Esophagus muscularis mucosa (tissue), 4 donors: ENCODE measurements around the gene CADM3. TPM values are rescaled to one million over a fixed set of nuclear protein-coding genes. Genes with fewer than 3 reads are reported as not detected.

Experiments used
- DNase-seq: peaks from one replicate; pipeline ENCODE4 v3.0.0-alpha.2; 2017; ENCODE audit errors: extremely low spot score
- H3K27ac ChIP-seq, 4 donors: fragments of 200-600 bp; sonication (generic); replicated peaks in 1 of 4; 1 replicate in 3 of 4; 2 replicates in 1 of 4; pipeline ENCODE4 v1.5.1; 2016 to 2019; ENCODE audit warnings: mild to moderate bottlenecking in 1 of 4
- H3K27me3 ChIP-seq, 4 donors: fragments of 200-600 bp; sonication (generic); one replicate each; pipeline versions ENCODE4 v1.5.1 to v1.6.0; 2016 to 2019
- H3K36me3 ChIP-seq, 4 donors: fragments of 200-600 bp; sonication (generic); one replicate each; pipeline ENCODE4 v1.5.1; 2016 to 2019
- H3K4me1 ChIP-seq, 4 donors: fragments of 200-600 bp; sonication (generic); one replicate each; pipeline ENCODE4 v1.5.1; 2016 to 2019
- H3K4me3 ChIP-seq, 4 donors: fragments of 200-600 bp; sonication (generic); 1 replicate in 2 of 4; 2 replicates in 2 of 4; pipeline ENCODE4 v1.5.1; 2016 to 2019; ENCODE audit warnings: mild to moderate bottlenecking in 4 of 4, moderate library complexity in 1 of 4
- H3K9me3 ChIP-seq, 4 donors: fragments of 200-600 bp; sonication (generic); 1 replicate in 3 of 4; 2 replicates in 1 of 4; pipeline ENCODE4 v1.5.1; 2016 to 2019
- CTCF ChIP-seq, 3 experiments: fragments of 200-600 bp in 2 of 3; fragments of 450-650 bp in 1 of 3; sonication (generic) in 2 of 3; IDR thresholded peaks; one replicate each; pipeline ENCODE4 v1.5.1; 2017 to 2019; ENCODE audit warnings: antibody characterized with exemption in 3 of 3, mild to moderate bottlenecking in 2 of 3, moderate library complexity in 1 of 3
- EP300 ChIP-seq: sonication (generic); formaldehyde crosslinking; IDR thresholded peaks from one replicate; pipeline ENCODE4 v1.6.1; 2017; ENCODE audit warnings: antibody characterized with exemption
- POLR2A ChIP-seq: fragments of 450-650 bp; IDR thresholded peaks from one replicate; pipeline ENCODE4 v1.6.1; 2017; ENCODE audit warnings: antibody characterized with exemption, moderate library complexity, mild to moderate bottlenecking, low read depth
- POLR2AphosphoS5 ChIP-seq, 2 donors: sonication (generic); formaldehyde crosslinking; IDR thresholded peaks; one replicate each; pipeline ENCODE4 v1.6.1; 2017; ENCODE audit warnings: antibody characterized with exemption in 2 of 2
- WGBS: methylation state at CpG from one replicate; pipeline ENCODE4 v1.1.5; 2018; 5-methylcytosine and 5-hydroxymethylcytosine counted together
- intact Hi-C: fragments of 100-400 bp; cut with DNase I; formaldehyde crosslinking; loops from one replicate; pipeline ENCODE4 v1.15.1; 2023
- total RNA-seq, 4 donors: library from RNA; depleted of rRNA; stranded (reverse); fragments of >200 nt; gene quantifications; one replicate each; pipeline versions ENCODE4 v1.1.0 to v1.2.1, GENCODE V29; 2016

Gene CADM3
- total RNA-seq, 4 donors from 2014 or later = 10.8 to 24.7 (median 20.4) TPM

GRCh38 chr1:159177272-159177907 is 6.0 kb downstream of the CADM3 start:
- H3K27me3 ChIP-seq = peaks cover 0 to 35% (median 9%) of the 10 kb centered on the region in 4 donors
- intact Hi-C loops = no loop called here
- no peak overlapping the region for H3K4me3 ChIP-seq
- H3K36me3 ChIP-seq = no peaks in the 10 kb centered on the region
- H3K27ac ChIP-seq = no peak overlapping the region
- TF ChIP-seq POLR2AphosphoS5 (IDR thresholded peaks at IDR 0.05) (no peak), EP300 (no peak), CTCF (IDR thresholded peaks at IDR 0.05) (no peak), POLR2A (no peak)
- H3K9me3 ChIP-seq = no peaks in the 10 kb centered on the region
- WGBS = 8% methylated on average over 3 of the region's 3 CpGs
- DNase-seq = no peak
- peaks cover under 1 to 12% (median 10%) of the 10 kb centered on the region in 4 donors for H3K4me1 ChIP-seq

GRCh38 chr1:159179906-159180305 is 8.5 kb downstream of the CADM3 start:
- Histone ChIP-seq H3K9me3 (no peaks in the 10 kb centered on the region), H3K4me1 (no peaks in the 10 kb centered on the region), H3K4me3 (no peak overlapping the region), H3K27me3 (peaks cover 0 to 19% (median 0%) of the 10 kb centered on the region in 4 donors), H3K27ac (no peak overlapping the region), H3K36me3 (no peaks in the 10 kb centered on the region)
- peak; percentile 45 for DNase-seq
- TF ChIP-seq EP300 = no peak
- TF ChIP-seq CTCF (IDR thresholded peaks at IDR 0.05) = no peak
- TF ChIP-seq POLR2AphosphoS5 (IDR thresholded peaks at IDR 0.05) = no peak
- TF ChIP-seq POLR2A = no peak
- intact Hi-C loops = no loop called here

GRCh38 chr1:159180516-159180915 is 9.1 kb downstream of the CADM3 start:
- Histone ChIP-seq H3K36me3 (no peaks in the 10 kb centered on the region), H3K27ac (no peak overlapping the region), H3K9me3 (no peaks in the 10 kb centered on the region), H3K4me1 (no peaks in the 10 kb centered on the region), H3K27me3 (peaks cover 0 to 23% (median 0%) of the 10 kb centered on the region in 4 donors), H3K4me3 (no peak overlapping the region)
- peak; percentile 39 for DNase-seq
- 93% methylated on average over 2 of the region's 2 CpGs for WGBS
- no peak for TF ChIP-seq POLR2AphosphoS5 (IDR thresholded peaks at IDR 0.05)
- TF ChIP-seq CTCF (IDR thresholded peaks at IDR 0.05) = no peak
- TF ChIP-seq POLR2A = no peak
- TF ChIP-seq EP300 = no peak
- intact Hi-C loops = no loop called here

GRCh38 chr1:159181328-159182024 is 10.1 kb downstream of the CADM3 start:
- Histone ChIP-seq H3K27ac (no peak overlapping the region), H3K4me1 (no peaks in the 10 kb centered on the region), H3K36me3 (no peaks in the 10 kb centered on the region), H3K4me3 (no peak overlapping the region), H3K27me3 (peaks cover 0 to 23% (median 0%) of the 10 kb centered on the region in 4 donors), H3K9me3 (no peaks in the 10 kb centered on the region)
- no peak for DNase-seq
- intact Hi-C loops = no loop called here
- WGBS = 47% methylated on average over 4 of the region's 4 CpGs
- TF ChIP-seq EP300 (no peak), POLR2AphosphoS5 (IDR thresholded peaks at IDR 0.05) (no peak), POLR2A (no peak), CTCF (IDR thresholded peaks at IDR 0.05) (no peak)
